ENCODE data around the gene EGLN2. TPM values are rescaled to one million over a fixed set of nuclear protein-coding genes. Genes with fewer than 3 reads are reported as not detected.

The EGLN2 gene
- total and polyA plus RNA-seq, 9 of the 15 experiments (the other 6 are each of a cell fraction or from before 2014, with no cell fraction given) = 9.6 to 114 (median 71.0) TPM

- no peak for TF ChIP-seq REST (IDR thresholded peaks at IDR 0.05; ENCODE audit: borderline replicate concordance)
- 0 out of 2 replicates have a peak, but pooled peaks have one; percentile 14 for TF ChIP-seq REST (CRISPR knock-in tag; IDR thresholded peaks at IDR 0.05; ENCODE audit: low read depth)
- TF ChIP-seq RBM15 (IDR thresholded peaks at IDR 0.05; ENCODE audit: insufficient read depth, low read length) = no peak
- TF ChIP-seq ZNF561 (CRISPR knock-in tag; conservative IDR thresholded peaks at IDR 0.05) = no peak
- no peak for TF ChIP-seq ZBTB9 (CRISPR knock-in tag; IDR thresholded peaks at IDR 0.05)
- TF ChIP-seq NR2F6 (CRISPR knock-in tag; IDR thresholded peaks at IDR 0.05) = no peak
- TF ChIP-seq MTA2 (IDR thresholded peaks at IDR 0.05; ENCODE audit: low read depth) = no peak
- no peak for TF ChIP-seq ZFP1 (CRISPR knock-in tag; IDR thresholded peaks at IDR 0.05)
- TF ChIP-seq CBX8 (IDR thresholded peaks at IDR 0.05; ENCODE audit: borderline replicate concordance, extremely low read depth, low read depth, low read length, poor library complexity, severe bottlenecking) = no peak
- TF ChIP-seq ZNF232 (CRISPR knock-in tag; IDR thresholded peaks at IDR 0.05) = no peak
- no peak for TF ChIP-seq E2F5 (CRISPR knock-in tag; IDR thresholded peaks at IDR 0.05)
- TF ChIP-seq ATF2 (CRISPR knock-in tag; IDR thresholded peaks at IDR 0.05) = no peak
- no peak for TF ChIP-seq ZNF551 (CRISPR knock-in tag; IDR thresholded peaks at IDR 0.05)
- no peak for TF ChIP-seq ZNF12 (CRISPR knock-in tag; IDR thresholded peaks at IDR 0.05)
- TF ChIP-seq STAT5B (CRISPR knock-in tag; IDR thresholded peaks at IDR 0.05) = no peak
- no peak for TF ChIP-seq KDM1A (IDR thresholded peaks at IDR 0.05)
Measured at GRCh38 chr19:40797963-40798682, 868 bp upstream of the EGLN2 start (continued).

All from K562 (cell line).